ENCODE measurements around the gene THRSP. TPM values are rescaled to one million over a fixed set of nuclear protein-coding genes. Genes with fewer than 3 reads are reported as not detected.

The THRSP gene
- total and polyA plus RNA-seq, 2 of the 8 experiments (the other 6 are each of a cell fraction or from before 2014, with no cell fraction given), result 0.11 TPM; not detected in 1

DNA sequence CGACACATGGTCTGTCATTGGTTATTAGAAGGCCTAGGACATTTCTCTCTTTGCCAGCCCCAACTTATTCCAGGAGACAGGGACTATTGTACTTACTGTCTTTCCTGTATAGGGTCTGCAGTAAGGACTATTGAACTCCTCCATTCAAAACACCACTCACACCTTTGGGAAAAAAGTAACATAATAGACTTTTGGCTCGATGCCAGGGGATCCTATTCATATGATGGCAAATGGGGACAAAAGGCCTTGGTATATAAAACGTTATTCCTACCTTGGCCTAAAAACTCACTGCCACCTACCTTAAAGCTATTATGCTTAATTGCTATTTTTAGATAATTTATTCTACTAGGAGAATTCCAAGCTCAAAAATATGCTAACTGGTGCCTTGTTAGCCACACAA lies 22.3 kb downstream of the THRSP start:
- H2AFZ ChIP-seq (ENCODE audit: low read length), result no peak overlapping the region
- no peak overlapping the region for H3K23ac ChIP-seq (ENCODE audit: insufficient read length)
- H3K9ac ChIP-seq (replicated peaks in 1 of 4; ENCODE audit: extremely low read depth in 1 of 4, low read depth in 3 of 4, low read length in 3 of 4), result no peak overlapping the region
- H3K4me2 ChIP-seq (ENCODE audit: insufficient read depth in 1 of 2, low read depth in 2 of 2, low read length in 2 of 2), result no peak overlapping the region
- H3K18ac ChIP-seq (ENCODE audit: extremely low read depth, low read length), result no peak overlapping the region
- H3K27me3 ChIP-seq (replicated peaks in 1 of 4; ENCODE audit: control insufficient read depth in 3 of 4, extremely low read depth in 1 of 4, insufficient read depth in 3 of 4, low read length in 3 of 4), result no peaks in the 10 kb centered on the region
- no peak overlapping the region for H2BK15ac ChIP-seq (ENCODE audit: low read length)
- DNase-seq (ENCODE audit: low read depth in 1 of 2, low spot score in 2 of 2), result no peak
- H3K79me1 ChIP-seq (ENCODE audit: low read depth, low read length), result no peaks in the 10 kb centered on the region
- H3K14ac ChIP-seq (ENCODE audit: insufficient read length), result no peak overlapping the region
- H4K5ac ChIP-seq (ENCODE audit: insufficient read length, low read depth, low read length), result no peak overlapping the region
- no peak overlapping the region for H3K4me3 ChIP-seq (ENCODE audit: extremely low read depth in 1 of 4, insufficient read depth in 2 of 4, low read depth in 3 of 4, low read length in 4 of 4)
- ChIA-PET CTCF (ENCODE audit: partially characterized antibody) (interaction anchor here (1.2 kb wide), 1 partner anchor 19 kb away, joined by 3 read pairs; no protein-coding TSS in a partner anchor), POLR2A (ENCODE audit: partially characterized antibody) (no interaction called here)
- no peak overlapping the region for H3K4ac ChIP-seq (replicated peaks; ENCODE audit: insufficient read length, low read depth, low read length)
- H3K79me2 ChIP-seq (ENCODE audit: control insufficient read depth in 1 of 2, insufficient read depth in 2 of 2, low read length in 2 of 2), result no peaks in the 10 kb centered on the region
- no peak overlapping the region for H4K8ac ChIP-seq (ENCODE audit: extremely low read depth, insufficient read depth, low read length)
- FAIRE-seq, result no peak
- H2BK12ac ChIP-seq (ENCODE audit: low read depth, low read length), result no peak overlapping the region
- H2BK20ac ChIP-seq (ENCODE audit: low read length), result no peak overlapping the region
- H3K56ac ChIP-seq (replicated peaks; ENCODE audit: insufficient read length, low read depth, low read length), result no peak overlapping the region
- no peak overlapping the region for H2BK5ac ChIP-seq (ENCODE audit: low read depth, low read length)
- no peaks in the 10 kb centered on the region for H4K20me1 ChIP-seq (replicated peaks in 1 of 2; ENCODE audit: control insufficient read depth in 1 of 2, insufficient read depth in 2 of 2, low read length in 2 of 2)
- 72% methylated on average over 3 of the region's 3 CpGs; no CpG with 5 or more reads in 1 of the 2 experiments for WGBS, 2 experiments (ENCODE audit: extremely low coverage in 1 of 2, insufficient coverage in 1 of 2, insufficient read length in 1 of 2, insufficient replicate concordance in 2 of 2, low coverage in 1 of 2, low lambda C conversion rate in 2 of 2, missing lambda C conversion rate in 1 of 2)
- no peak overlapping the region for H2AK5ac ChIP-seq (ENCODE audit: low read depth, low read length)
- H3K27ac ChIP-seq (ENCODE audit: low read depth, low read length), result no peak overlapping the region
- no peaks in the 10 kb centered on the region for H3K23me2 ChIP-seq (ENCODE audit: low read depth, low read length)
- no peaks in the 10 kb centered on the region for H3K36me3 ChIP-seq (ENCODE audit: control insufficient read depth in 2 of 4, insufficient read depth in 4 of 4, low read length in 3 of 4)
- H3K4me1 ChIP-seq (replicated peaks in 1 of 4; ENCODE audit: control insufficient read depth in 3 of 4, insufficient read depth in 4 of 4, low read length in 3 of 4), result no peaks in the 10 kb centered on the region
- no peak overlapping the region for H4K91ac ChIP-seq (replicated peaks; ENCODE audit: insufficient read length, low read length)
- H3K9me3 ChIP-seq (ENCODE audit: insufficient read depth in 2 of 2, low read depth in 1 of 2, low read length in 1 of 2), result no peaks in the 10 kb centered on the region
- no peak overlapping the region for H2BK120ac ChIP-seq (replicated peaks; ENCODE audit: low read depth, low read length)
- TF ChIP-seq, protein P1, sequence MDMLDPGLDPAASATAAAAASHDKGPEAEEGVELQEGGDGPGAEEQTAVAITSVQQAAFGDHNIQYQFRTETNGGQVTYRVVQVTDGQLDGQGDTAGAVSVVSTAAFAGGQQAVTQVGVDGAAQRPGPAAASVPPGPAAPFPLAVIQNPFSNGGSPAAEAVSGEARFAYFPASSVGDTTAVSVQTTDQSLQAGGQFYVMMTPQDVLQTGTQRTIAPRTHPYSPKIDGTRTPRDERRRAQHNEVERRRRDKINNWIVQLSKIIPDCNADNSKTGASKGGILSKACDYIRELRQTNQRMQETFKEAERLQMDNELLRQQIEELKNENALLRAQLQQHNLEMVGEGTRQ (IDR thresholded peaks at IDR 0.05; ENCODE audit: low read length), result no peak
- no peak for TF ChIP-seq CBX8 (IDR thresholded peaks at IDR 0.05; ENCODE audit: borderline replicate concordance, low read depth, low read length)
- TF ChIP-seq ASH2L (IDR thresholded peaks at IDR 0.05; ENCODE audit: low read length), result no peak
- TF ChIP-seq JUND (IDR thresholded peaks at IDR 0.05; ENCODE audit: low read length), result no peak
- TF ChIP-seq KDM1A (IDR thresholded peaks at IDR 0.05; ENCODE audit: borderline replicate concordance, low read length), result no peak
- no peak for TF ChIP-seq RAD21 (IDR thresholded peaks at IDR 0.05 in 1 of 2, conservative IDR thresholded peaks at IDR 0.05 in 1 of 2; ENCODE audit: low read depth in 2 of 2, low read length in 2 of 2)
- no peak for TF ChIP-seq RFX5 (IDR thresholded peaks at IDR 0.05; ENCODE audit: borderline replicate concordance, low read depth, low read length)
- TF ChIP-seq TAF7 (optimal IDR thresholded peaks at IDR 0.05; ENCODE audit: borderline replicate concordance, low read depth, low read length), result no peak
- TF ChIP-seq FOSL1 (IDR thresholded peaks at IDR 0.05; ENCODE audit: insufficient read depth, low read depth, low read length), result no peak
- TF ChIP-seq, protein P2, sequence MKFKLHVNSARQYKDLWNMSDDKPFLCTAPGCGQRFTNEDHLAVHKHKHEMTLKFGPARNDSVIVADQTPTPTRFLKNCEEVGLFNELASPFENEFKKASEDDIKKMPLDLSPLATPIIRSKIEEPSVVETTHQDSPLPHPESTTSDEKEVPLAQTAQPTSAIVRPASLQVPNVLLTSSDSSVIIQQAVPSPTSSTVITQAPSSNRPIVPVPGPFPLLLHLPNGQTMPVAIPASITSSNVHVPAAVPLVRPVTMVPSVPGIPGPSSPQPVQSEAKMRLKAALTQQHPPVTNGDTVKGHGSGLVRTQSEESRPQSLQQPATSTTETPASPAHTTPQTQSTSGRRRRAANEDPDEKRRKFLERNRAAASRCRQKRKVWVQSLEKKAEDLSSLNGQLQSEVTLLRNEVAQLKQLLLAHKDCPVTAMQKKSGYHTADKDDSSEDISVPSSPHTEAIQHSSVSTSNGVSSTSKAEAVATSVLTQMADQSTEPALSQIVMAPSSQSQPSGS (IDR thresholded peaks at IDR 0.05; ENCODE audit: low read length), result no peak
- no peak for TF ChIP-seq EP300 (IDR thresholded peaks at IDR 0.05; ENCODE audit: borderline replicate concordance in 1 of 2, low read depth in 2 of 2, low read length in 2 of 2)
